Liver (tissue), 9 donors: ENCODE data around the gene PGPEP1. TPM values are rescaled to one million over a fixed set of nuclear protein-coding genes. Genes with fewer than 3 reads are reported as not detected.
A peak's percentile ranks its signal among the peaks of the same experiment; 100 is the strongest.
"Not testable (repeated sequence)": the region's sequence is repeated elsewhere in the genome, so short reads cannot be mapped to it uniquely, and the experiment has no call there.

Experiments used
- DNase-seq: peaks from one replicate; pipeline ENCODE4 v3.0.0-alpha.2; 2017; ENCODE audit warnings: low spot score
- H3K27ac ChIP-seq, 2 donors: one replicate each; pipeline ENCODE4 v1.7.0; 2013; ENCODE audit warnings: inconsistent platforms in 2 of 2, low read length in 2 of 2, control low read depth in 1 of 2, low read depth in 1 of 2, mild to moderate bottlenecking in 1 of 2
- H3K27me3 ChIP-seq, 4 donors: one replicate each; pipeline versions ENCODE4 v1.6.1 to v1.7.0; 2013; ENCODE audit warnings: low read length in 3 of 4, inconsistent platforms in 1 of 4, mild to moderate bottlenecking in 1 of 4, moderate library complexity in 1 of 4; ENCODE audit not compliant: control insufficient read depth in 4 of 4, insufficient read depth in 4 of 4
- H3K36me3 ChIP-seq, 4 donors: one replicate each; pipeline versions ENCODE4 v1.6.1 to v1.7.0; 2013; ENCODE audit warnings: low read length in 3 of 4, mild to moderate bottlenecking in 3 of 4, low read depth in 1 of 4, moderate library complexity in 1 of 4; ENCODE audit not compliant: control insufficient read depth in 4 of 4, insufficient read depth in 3 of 4
- H3K4me1 ChIP-seq, 4 donors: one replicate each; pipeline versions ENCODE4 v1.6.1 to v1.7.0; 2013; ENCODE audit warnings: low read length in 3 of 4, mild to moderate bottlenecking in 3 of 4, moderate library complexity in 1 of 4; ENCODE audit not compliant: control insufficient read depth in 4 of 4, insufficient read depth in 4 of 4
- H3K4me3 ChIP-seq, 3 donors: one replicate each; pipeline versions ENCODE4 v1.6.1 to v1.7.0; 2013; ENCODE audit warnings: low read length in 3 of 3, control low read depth in 1 of 3, low read depth in 1 of 3, mild to moderate bottlenecking in 1 of 3
- H3K9ac ChIP-seq, 2 donors: one replicate each; pipeline ENCODE4 v1.7.0; 2013; ENCODE audit warnings: low read length in 2 of 2, mild to moderate bottlenecking in 2 of 2, moderate library complexity in 2 of 2, control low read depth in 1 of 2, low read depth in 1 of 2
- H3K9me3 ChIP-seq, 4 donors: one replicate each; pipeline versions ENCODE4 v1.6.1 to v1.7.0; 2013; ENCODE audit warnings: low read length in 3 of 4; ENCODE audit not compliant: control insufficient read depth in 4 of 4
- EGR1 ChIP-seq, 2 donors: IDR thresholded peaks; 2 replicates each; pipeline ENCODE4 v1.6.1; 2016 to 2018; ENCODE audit warnings: antibody characterized with exemption in 2 of 2, low read depth in 2 of 2
- FOXA1 ChIP-seq: IDR thresholded peaks from 2 replicates; pipeline ENCODE4 v1.6.1; 2016; ENCODE audit warnings: antibody characterized with exemption
- FOXA2 ChIP-seq: IDR thresholded peaks from 2 replicates; pipeline ENCODE4 v1.6.1; 2016; ENCODE audit warnings: antibody characterized with exemption
- GABPA ChIP-seq, 2 donors: IDR thresholded peaks in 1 of 2; conservative IDR thresholded peaks in 1 of 2; 2 replicates each; pipeline ENCODE4 v1.6.1; 2016; ENCODE audit warnings: antibody characterized with exemption in 2 of 2, mild to moderate bottlenecking in 1 of 2, moderate library complexity in 1 of 2
- HNF4A ChIP-seq, 2 donors: conservative IDR thresholded peaks; 2 replicates each; pipeline ENCODE4 v1.6.1; 2016; ENCODE audit warnings: antibody characterized with exemption in 2 of 2, mild to moderate bottlenecking in 2 of 2
- HNF4G ChIP-seq: IDR thresholded peaks from 2 replicates; pipeline ENCODE4 v1.6.1; 2016; ENCODE audit warnings: antibody characterized with exemption
- JUND ChIP-seq, 2 donors: IDR thresholded peaks; 2 replicates each; pipeline ENCODE4 v1.6.1; 2016; ENCODE audit warnings: antibody characterized with exemption in 2 of 2
- NR2F2 ChIP-seq: IDR thresholded peaks from 2 replicates; pipeline ENCODE4 v1.6.1; 2016; ENCODE audit warnings: antibody characterized with exemption
- RAD21 ChIP-seq, 2 donors: IDR thresholded peaks; 2 replicates each; pipeline ENCODE4 v1.6.1; 2016; ENCODE audit warnings: antibody characterized with exemption in 2 of 2, mild to moderate bottlenecking in 2 of 2
- RXRA ChIP-seq, 2 donors: IDR thresholded peaks; 2 replicates each; pipeline ENCODE4 v1.6.1; 2017 to 2018; ENCODE audit warnings: antibody characterized with exemption in 2 of 2, mild to moderate bottlenecking in 1 of 2
- SP1 ChIP-seq: IDR thresholded peaks from 2 replicates; pipeline ENCODE4 v1.6.1; 2018; ENCODE audit warnings: antibody characterized with exemption, mild to moderate bottlenecking
- TAF1 ChIP-seq: conservative IDR thresholded peaks from 2 replicates; pipeline ENCODE4 v1.6.1; 2016; ENCODE audit warnings: antibody characterized with exemption, mild to moderate bottlenecking
- WGBS: extraction: QIAGEN DNeasy Blood & Tissue Kit; methylation state at CpG from one replicate; pipeline ENCODE4 v1.1.7; 2013; 5-methylcytosine and 5-hydroxymethylcytosine counted together
- polyA plus RNA-seq, 2 donors: library from polyadenylated mRNA; stranded (reverse) in 1 of 2; unstranded in 1 of 2; fragments of 200-250 nt in 1 of 2; fragments of >200 nt in 1 of 2; fragmentation: Nextera tagmentation in 1 of 2; extraction: Ambion mirVana in 1 of 2; gene quantifications; one replicate each; pipeline versions ENCODE4 v1.2.1 to v1.2.3, GENCODE V29; 2013 to 2015
- total RNA-seq, 2 donors: library from RNA; depleted of rRNA; stranded (reverse); fragments of >200 nt; gene quantifications; one replicate each; pipeline ENCODE4 v1.2.3, GENCODE V29; 2014
- TF ChIP-seq, protein P1 (sequence below): IDR thresholded peaks from 2 replicates; pipeline ENCODE4 v1.6.1; 2016; ENCODE audit warnings: antibody characterized with exemption
- TF ChIP-seq, protein P2 (sequence below): fragments of 150-350 bp; IDR thresholded peaks from 2 replicates; pipeline ENCODE4 v1.5.1; 2017; ENCODE audit warnings: improper control_type of control experiment, low read depth, low read length; ENCODE audit not compliant: missing input control
- TF ChIP-seq, protein P3 (sequence below): IDR thresholded peaks from 2 replicates; pipeline ENCODE4 v1.6.1; 2016; ENCODE audit warnings: antibody characterized with exemption
- TF ChIP-seq, protein P4 (sequence below): IDR thresholded peaks from 2 replicates; pipeline ENCODE4 v1.6.1; 2016; ENCODE audit warnings: antibody characterized with exemption
- donor health status: healthy.
- donor health status: healthy.
- donor health status: healthy.
- donor health status: healthy.
- donor health status: healthy.

Gene PGPEP1
- total and polyA plus RNA-seq, 4 donors, result 15.8 to 48.3 (median 26.2) TPM

DNA sequence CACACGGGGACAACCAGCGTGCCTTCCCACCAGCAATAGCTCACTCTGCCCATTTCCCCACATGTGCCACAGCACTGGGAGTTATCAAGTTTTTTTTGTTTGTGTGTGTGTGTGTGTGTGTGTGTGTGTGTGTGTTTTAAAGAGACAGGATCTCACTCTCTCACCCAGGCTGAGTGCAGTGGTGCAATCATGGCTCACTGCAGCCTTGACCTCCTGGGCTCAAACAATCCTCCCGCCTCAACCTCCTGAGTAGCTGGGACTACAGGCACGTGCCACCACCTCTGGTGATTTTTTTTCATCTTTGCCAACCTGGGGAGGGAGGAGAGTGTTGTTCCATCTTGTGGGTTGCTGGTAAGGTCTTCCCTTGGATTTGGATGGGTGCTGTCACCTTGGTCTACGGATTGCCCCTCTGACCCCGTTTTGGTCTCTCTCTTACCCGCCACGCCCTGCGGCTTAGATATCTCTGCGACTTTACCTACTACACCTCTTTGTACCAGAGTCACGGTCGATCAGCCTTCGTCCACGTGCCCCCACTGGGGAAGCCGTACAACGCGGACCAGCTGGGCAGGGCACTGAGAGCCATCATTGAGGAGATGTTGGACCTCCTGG is 22.6 kb downstream of the PGPEP1 start (continued):
- TF ChIP-seq SP1 (no peak), JUND (IDR thresholded peaks at IDR 0.05) (no peak)

DNA sequence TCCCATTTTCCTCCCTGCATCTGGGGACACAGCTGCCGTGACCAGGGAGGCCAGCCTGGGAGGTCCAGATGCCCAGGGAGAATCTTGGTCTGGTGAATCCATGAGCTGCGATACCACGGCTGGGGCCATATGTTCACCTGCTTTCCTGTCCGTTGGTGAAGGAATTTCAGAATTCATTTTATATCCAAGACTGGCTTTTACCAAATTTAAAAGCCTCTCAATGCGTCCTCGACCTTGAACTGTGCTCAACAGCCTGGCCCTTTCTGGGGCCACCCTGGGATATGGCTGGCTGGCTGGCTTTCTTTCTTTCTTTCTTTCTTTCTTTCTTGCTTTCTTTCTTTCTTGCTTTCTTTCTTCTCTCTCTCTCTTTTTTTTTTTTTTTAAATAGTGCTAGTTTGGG is 23.4 kb downstream of the PGPEP1 start:
- WGBS, result 81% methylated on average over 6 of the region's 6 CpGs
- no peak overlapping the region for H3K4me3 ChIP-seq
- TF ChIP-seq SP1 (no peak), NR2F2 (no peak), RAD21 (IDR thresholded peaks at IDR 0.05) (no peak), EGR1 (IDR thresholded peaks at IDR 0.05; ENCODE audit: low read depth in 2 of 2) (no peak), HNF4A (conservative IDR thresholded peaks at IDR 0.05) (no peak), GABPA (IDR thresholded peaks at IDR 0.05 in 1 of 2, conservative IDR thresholded peaks at IDR 0.05 in 1 of 2) (no peak)
- no peak overlapping the region for H3K9ac ChIP-seq
- H3K27ac ChIP-seq, result peak overlapping the region; percentile 56 to 69
- no peak for DNase-seq
- H3K9me3 ChIP-seq, result no peaks in the 10 kb centered on the region
- H3K27me3 ChIP-seq, result no peaks in the 10 kb centered on the region
- H3K4me1 ChIP-seq, result peaks cover 2 to 5% (median 3%) of the 10 kb centered on the region in 4 donors
- peaks cover 2 to 21% (median 13%) of the 10 kb centered on the region in 4 donors for H3K36me3 ChIP-seq

DNA sequence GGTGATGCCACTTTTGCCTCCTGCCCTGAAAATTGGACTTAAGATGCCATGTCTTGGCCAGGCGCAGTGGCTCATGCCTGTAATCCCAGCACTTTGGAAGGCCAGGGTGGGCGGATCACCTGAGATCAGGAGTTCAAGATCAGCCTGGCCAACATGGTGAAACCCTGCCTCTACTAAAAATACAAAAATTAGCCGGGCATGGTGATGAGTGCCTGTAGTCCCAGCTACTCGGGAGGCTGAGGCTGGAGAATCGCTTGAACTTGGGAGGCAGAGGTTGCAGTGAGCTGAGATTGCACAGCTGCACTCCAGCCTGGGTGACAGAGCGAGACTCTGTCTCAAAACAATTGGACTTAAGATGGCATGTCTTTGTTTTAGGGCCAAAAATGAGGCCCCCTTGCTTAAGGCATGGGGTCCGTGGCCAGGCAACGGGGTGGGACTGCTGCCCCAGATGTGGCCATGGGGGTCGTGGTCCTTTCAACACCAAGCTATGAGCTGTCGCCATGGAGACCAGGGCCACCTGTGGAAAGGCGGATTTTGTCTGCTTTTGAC is 24.0 kb downstream of the PGPEP1 start:
- H3K27me3 ChIP-seq, H3K4me3 ChIP-seq, H3K4me1 ChIP-seq, DNase-seq, H3K9me3 ChIP-seq: not testable (repeated sequence)
- Histone ChIP-seq H3K27ac (peak overlapping the region; percentile 69 to 77), H3K36me3 (peaks cover 2 to 18% (median 11%) of the 10 kb centered on the region in 4 donors), H3K9ac (peak overlapping the region in 1 of 2 donors; percentile 29)
- 67% methylated on average over 11 of the region's 11 CpGs for WGBS

DNA sequence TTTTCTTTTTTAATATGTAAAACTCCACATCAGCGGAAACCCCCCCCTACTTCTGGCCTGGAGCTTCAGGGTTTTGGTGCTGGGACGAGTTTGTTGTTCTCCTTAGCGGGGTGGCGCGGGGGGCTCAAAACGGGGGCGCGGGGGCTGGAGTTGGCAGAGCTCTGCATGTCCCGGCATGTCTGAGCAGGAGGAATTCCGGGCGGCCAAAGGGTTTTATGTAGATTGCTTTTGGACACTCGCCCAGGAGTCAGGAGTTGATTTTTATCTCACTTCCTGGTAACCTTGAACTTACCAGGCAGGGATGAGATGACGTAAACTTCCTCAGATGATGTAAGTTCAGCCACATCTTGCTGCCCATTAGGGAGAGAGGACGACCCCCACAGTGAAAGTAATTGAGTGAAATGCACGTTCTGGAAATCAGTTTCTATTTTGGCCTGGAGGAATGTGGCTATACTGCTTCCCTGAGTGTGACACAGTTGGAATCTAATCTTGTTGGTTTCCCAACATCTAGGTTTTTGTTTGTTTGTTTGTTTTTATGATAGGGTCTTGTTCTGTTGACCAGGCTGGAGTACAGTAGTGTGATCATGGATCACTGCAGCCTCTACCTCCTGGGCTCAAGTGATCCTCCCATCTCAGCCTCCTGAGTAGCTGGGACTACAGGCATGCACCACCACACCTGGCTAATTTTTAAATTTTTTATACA is 24.6 kb downstream of the PGPEP1 start:
- DNase-seq, result no peak
- H3K27me3 ChIP-seq, result no peaks in the 10 kb centered on the region
- H3K27ac ChIP-seq, result peak overlapping the region; percentile 69 to 77
- 14% methylated on average over 15 of the region's 15 CpGs for WGBS
- peak overlapping the region in 1 of 2 donors; percentile 29 for H3K9ac ChIP-seq
- peaks cover 2 to 13% (median 8%) of the 10 kb centered on the region in 4 donors for H3K36me3 ChIP-seq
- H3K9me3 ChIP-seq, result no peaks in the 10 kb centered on the region
- peaks cover 2 to 5% (median 3%) of the 10 kb centered on the region in 4 donors for H3K4me1 ChIP-seq
- no peak overlapping the region for H3K4me3 ChIP-seq
- TF ChIP-seq FOXA1 (no peak), HNF4A (conservative IDR thresholded peaks at IDR 0.05) (peak; percentile 52 to 65), TAF1 (no peak), FOXA2 (no peak), EGR1 (IDR thresholded peaks at IDR 0.05; ENCODE audit: low read depth in 2 of 2) (peak in 1 of 2 donors; percentile 67), RAD21 (IDR thresholded peaks at IDR 0.05) (peak in 1 of 2 donors; percentile 12), SP1 (peak; percentile 66), HNF4G (no peak), NR2F2 (peak; percentile 73), GABPA (IDR thresholded peaks at IDR 0.05 in 1 of 2, conservative IDR thresholded peaks at IDR 0.05 in 1 of 2) (peak in 1 of 2 donors; percentile 37), RXRA (IDR thresholded peaks at IDR 0.05) (peak; percentile 80 to 89), JUND (IDR thresholded peaks at IDR 0.05) (peak; percentile 80 to 83)
- TF ChIP-seq, protein P1, sequence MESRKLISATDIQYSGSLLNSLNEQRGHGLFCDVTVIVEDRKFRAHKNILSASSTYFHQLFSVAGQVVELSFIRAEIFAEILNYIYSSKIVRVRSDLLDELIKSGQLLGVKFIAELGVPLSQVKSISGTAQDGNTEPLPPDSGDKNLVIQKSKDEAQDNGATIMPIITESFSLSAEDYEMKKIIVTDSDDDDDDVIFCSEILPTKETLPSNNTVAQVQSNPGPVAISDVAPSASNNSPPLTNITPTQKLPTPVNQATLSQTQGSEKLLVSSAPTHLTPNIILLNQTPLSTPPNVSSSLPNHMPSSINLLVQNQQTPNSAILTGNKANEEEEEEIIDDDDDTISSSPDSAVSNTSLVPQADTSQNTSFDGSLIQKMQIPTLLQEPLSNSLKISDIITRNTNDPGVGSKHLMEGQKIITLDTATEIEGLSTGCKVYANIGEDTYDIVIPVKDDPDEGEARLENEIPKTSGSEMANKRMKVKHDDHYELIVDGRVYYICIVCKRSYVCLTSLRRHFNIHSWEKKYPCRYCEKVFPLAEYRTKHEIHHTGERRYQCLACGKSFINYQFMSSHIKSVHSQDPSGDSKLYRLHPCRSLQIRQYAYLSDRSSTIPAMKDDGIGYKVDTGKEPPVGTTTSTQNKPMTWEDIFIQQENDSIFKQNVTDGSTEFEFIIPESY, result peak; percentile 38
- TF ChIP-seq, protein P2, sequence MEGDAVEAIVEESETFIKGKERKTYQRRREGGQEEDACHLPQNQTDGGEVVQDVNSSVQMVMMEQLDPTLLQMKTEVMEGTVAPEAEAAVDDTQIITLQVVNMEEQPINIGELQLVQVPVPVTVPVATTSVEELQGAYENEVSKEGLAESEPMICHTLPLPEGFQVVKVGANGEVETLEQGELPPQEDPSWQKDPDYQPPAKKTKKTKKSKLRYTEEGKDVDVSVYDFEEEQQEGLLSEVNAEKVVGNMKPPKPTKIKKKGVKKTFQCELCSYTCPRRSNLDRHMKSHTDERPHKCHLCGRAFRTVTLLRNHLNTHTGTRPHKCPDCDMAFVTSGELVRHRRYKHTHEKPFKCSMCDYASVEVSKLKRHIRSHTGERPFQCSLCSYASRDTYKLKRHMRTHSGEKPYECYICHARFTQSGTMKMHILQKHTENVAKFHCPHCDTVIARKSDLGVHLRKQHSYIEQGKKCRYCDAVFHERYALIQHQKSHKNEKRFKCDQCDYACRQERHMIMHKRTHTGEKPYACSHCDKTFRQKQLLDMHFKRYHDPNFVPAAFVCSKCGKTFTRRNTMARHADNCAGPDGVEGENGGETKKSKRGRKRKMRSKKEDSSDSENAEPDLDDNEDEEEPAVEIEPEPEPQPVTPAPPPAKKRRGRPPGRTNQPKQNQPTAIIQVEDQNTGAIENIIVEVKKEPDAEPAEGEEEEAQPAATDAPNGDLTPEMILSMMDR, result no peak
- TF ChIP-seq, protein P3, sequence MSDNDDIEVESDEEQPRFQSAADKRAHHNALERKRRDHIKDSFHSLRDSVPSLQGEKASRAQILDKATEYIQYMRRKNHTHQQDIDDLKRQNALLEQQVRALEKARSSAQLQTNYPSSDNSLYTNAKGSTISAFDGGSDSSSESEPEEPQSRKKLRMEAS, result peak; percentile 69
- TF ChIP-seq, protein P4, sequence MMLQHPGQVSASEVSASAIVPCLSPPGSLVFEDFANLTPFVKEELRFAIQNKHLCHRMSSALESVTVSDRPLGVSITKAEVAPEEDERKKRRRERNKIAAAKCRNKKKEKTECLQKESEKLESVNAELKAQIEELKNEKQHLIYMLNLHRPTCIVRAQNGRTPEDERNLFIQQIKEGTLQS, result peak; percentile 82
